Right lobe of liver (tissue), 4 donors: Measurements from ENCODE around the gene UBE2V1.

ENCODE experiments used
- CTCF ChIP-seq, 4 donors: fragments of 200-600 bp in 3 of 4; fragments of 450-650 bp in 1 of 4; IDR thresholded peaks; one replicate each; pipeline versions ENCODE4 v1.5.1 to v1.8.0; 2016 to 2022; ENCODE audit warnings: antibody characterized with exemption in 4 of 4, mild to moderate bottlenecking in 2 of 4
- POLR2A ChIP-seq: fragments of 450-650 bp; IDR thresholded peaks from one replicate; pipeline ENCODE4 v1.6.1; 2017; ENCODE audit warnings: antibody characterized with exemption, mild to moderate bottlenecking
- donor health status: DM: no; HTN: no; CAD: no.
- donor health status: DM: no; HTN: no; CAD: no.
- donor health status: DM: no; HTN: yes; CAD: no.

- TF ChIP-seq CTCF (IDR thresholded peaks at IDR 0.05): peak in 3 of 4 donors; percentile 9 to 29 (median 12)
- no peak for TF ChIP-seq POLR2A
Measured at GRCh38 chr20:50152394-50153152, 39.6 kb upstream of the UBE2V1 start.
